NCI-H345 treated with DMSO at 0.1 percent for 48 hours (cell line): ENCODE measurements around the gene WDR26.
"Not testable (repeated sequence)": the region's sequence is repeated elsewhere in the genome, so short reads cannot be mapped to it uniquely, and the experiment has no call there.

Source experiments
- DNase-seq: peaks from one replicate; lab custom pipeline; 2025; ENCODE audit not compliant: unreplicated experiment; lab: John Stamatoyannopoulos, UW

WDR26 gene

DNA sequence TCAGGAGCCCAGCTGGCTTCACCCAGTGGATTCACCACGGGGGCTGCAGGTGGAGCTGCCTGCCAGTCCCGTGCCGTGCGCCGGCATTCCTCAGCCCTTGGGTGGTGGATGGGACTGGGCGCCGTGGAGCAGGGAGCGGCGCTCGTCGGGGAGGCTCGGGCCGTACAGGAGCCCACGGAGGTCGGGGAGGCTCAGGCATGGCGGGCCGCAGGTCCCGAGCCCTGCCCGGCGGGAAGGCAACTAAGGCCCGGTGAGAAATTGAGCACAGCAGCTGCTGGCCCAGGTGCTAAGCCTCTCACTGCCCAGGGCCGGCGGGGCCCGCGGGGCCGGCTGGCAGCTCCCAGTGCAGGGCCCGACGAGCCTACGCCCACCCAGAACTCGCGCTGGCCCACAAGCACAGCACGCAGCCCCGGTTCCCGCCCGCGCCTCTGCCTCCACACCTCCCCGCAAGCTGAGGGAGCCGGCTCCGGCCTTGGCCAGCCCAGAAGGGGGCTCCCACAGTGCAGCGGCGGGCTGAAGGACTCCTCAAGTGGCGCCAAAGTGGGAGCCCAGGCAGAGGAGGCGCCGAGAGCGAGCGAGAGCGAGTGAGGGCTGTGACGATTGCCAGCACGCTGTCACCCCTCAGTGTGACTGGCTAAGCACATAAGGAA is 82.0 kb downstream of the WDR26 start:
- not testable (repeated sequence) for DNase-seq

DNA sequence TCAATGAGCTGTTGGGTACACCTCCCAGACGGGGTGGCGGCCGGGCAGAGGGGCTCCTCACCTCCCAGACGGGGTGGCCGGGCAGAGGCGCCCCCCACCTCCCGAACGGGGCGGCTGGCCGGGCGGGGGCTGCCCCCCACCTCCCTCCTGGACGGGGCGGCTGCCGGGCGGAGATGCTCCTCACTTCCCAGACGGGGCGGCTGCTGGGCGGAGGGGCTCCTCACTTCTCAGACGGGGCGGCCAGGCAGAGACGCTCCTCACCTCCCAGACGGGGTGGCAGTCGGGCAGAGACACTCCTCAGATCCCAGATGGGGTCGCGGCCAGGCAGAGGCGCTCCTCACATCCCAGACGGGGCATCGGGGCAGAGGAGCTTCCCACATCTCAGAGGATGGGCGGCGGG is 84.9 kb downstream of the WDR26 start:
- not testable (repeated sequence) for DNase-seq

DNA sequence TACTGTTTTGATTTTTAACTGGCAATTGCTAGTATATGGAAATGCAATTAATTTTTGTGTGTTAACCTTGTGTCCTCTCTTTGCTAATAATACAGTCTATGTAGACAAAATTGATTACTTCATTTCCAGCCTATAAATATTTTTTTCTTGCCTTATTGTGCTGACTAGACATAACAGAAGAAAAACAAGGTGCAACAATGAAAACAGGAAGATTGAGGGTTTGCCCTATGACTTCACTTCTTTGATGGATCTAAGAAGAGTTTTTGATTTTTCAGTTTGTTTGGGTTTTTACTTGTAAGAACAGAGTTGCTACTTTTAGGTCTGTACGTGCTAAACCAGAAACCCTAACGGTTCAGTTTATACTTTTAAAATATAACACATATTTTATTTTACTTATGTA is 86.5 kb downstream of the WDR26 start:
- no peak for DNase-seq

DNA sequence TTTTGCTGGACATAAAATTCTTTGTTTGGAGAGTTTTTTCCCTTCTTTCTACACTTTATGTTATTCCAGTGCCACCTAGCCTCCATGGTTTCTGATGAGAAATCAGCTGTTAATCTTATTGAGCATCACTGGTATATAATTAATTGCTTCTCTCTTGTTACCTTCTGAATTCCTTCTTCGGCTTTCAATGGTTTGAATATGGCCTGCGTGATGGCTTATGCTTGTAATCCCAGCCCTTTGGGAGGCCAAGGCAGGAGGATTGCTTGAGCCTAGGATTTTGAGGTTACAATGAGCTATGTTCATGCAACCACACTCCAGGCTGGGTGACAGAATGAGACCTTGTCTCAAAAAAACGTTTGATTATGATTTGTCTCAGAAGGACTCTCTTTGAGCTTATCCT is 90.9 kb downstream of the WDR26 start:
- no peak for DNase-seq

DNA sequence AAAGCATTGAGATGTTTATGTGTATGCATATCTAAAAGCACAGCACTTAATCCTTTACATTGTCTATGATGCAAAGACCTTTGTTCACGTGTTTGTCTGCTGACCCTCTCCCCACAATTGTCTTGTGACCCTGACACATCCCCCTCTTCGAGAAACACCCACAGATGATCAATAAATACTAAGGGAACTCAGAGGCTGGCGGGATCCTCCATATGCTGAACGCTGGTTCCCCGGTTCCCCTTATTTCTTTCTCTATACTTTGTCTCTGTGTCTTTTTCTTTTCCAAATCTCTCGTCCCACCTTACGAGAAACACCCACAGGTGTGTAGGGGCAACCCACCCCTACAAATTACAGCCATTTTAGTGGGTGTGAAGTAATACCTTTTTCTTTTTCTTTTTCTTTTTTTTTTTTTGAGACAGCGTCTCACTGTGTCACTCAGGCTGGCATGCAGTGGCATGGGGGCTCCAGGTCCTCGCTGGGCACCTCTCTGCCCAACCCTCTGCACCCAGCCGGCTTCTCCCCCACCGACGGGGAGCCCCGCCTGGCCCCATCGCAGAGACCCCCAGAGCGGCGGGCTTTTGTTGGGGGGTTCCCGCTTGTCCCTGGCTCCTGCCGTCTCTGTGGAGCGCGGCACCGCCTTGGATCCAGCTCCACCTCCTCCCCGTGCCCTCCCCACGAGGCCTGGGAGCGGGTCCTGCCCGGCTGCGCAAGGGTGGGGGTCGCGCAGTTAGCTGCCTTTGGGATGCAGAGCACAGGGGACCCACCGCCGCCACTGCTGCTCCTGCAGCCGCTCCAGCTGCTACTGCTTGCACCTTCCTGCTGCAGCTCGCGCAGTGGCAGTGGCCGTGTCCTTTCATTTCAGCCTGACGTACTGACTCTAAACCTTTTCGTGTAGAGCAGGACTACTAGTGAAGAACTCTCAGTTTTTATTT is 93.9 kb downstream of the WDR26 start:
- not testable (repeated sequence) for DNase-seq

DNA sequence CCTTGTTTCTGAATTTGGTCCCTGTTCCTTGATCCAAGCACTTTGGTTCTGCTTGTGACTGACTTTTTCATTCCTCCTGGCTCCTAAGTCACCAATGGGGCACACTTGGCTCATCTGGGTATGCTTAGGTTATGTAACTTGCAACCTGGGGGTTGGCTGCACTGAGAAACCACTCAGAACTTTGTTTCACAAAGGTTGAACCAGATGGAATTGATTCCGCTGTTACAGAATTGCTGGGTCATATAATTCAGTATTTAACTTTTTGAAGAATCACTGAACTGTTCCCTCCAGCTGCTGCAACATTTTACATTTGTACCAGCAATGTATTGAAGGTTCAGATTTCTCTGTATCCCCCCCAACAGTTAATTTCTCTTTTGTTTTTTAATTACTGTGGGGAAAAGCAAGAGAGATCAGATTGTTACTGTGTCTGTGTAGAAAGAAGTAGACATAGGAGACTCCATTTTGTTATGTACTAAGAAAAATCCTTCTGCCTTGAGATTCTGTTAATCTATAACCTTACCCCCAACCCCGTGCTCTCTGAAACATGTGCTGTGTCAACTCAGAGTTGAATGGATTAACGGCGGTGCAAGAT is 95.1 kb downstream of the WDR26 start:
- DNase-seq, result no peak

DNA sequence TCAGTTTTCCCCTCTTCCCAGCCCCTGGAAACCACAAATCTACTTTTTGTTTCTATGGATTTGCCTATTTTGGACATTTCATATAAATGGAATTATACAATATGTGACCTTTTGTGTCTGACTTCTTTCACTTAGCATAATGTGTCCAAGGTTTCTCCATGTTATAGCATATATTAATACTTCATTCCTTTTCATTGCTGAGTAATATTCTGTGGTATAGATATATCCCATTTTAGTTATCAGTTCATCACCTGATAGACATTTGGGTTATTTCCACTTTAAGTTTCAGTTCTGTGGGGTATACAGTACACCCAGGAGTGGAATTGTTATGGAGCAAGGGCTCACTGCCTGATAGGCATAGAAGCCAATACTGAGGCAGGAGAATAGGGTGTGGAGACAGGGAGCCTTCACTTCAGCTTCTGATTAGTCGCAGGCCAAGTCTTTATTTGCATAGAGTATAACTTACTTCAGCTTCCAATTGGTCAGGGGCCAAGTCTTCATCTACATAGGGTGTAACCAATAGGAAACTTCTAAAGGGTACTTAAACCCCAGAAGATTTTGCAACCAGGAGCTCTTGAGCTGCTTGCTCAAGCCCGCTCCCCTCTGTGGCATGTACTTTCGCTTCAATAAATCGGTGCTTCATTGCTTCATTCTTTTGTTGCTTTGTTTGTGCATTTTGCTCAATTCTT is 96.3 kb downstream of the WDR26 start:
- no peak for DNase-seq
